Left colon (tissue), 2 donors: ENCODE data around the gene FRRS1. TPM values are rescaled to one million over a fixed set of nuclear protein-coding genes. Genes with fewer than 3 reads are reported as not detected.

Experiments
- ATAC-seq: fragments of 200-7000 bp; cut with Tn5 transposase; one replicate; pipeline ENCODE4 v1.9.1; 2020; ENCODE audit warnings: mild to moderate bottlenecking, moderate library complexity
- DNase-seq, 2 donors: peaks; one replicate each; pipeline ENCODE4 v3.0.0-alpha.2; 2020
- intact Hi-C, 2 donors: fragments of 100-400 bp; cut with DNase I in 1 of 2; cut with micrococcal nuclease in 1 of 2; formaldehyde crosslinking; loops; one replicate each; pipeline versions ENCODE4 v1.11.2 to v1.14.0; 2022; cut with DNase I, micrococcal nuclease
- total RNA-seq, 2 donors: library from RNA; stranded (reverse); fragmentation: NEBNext Ultra II Directional; extraction: Animal tissue kit (Norgen Biotek cat#: 25700); gene quantifications; one replicate each; pipeline ENCODE4 v1.2.1, GENCODE V29; 2021
- donor health status: DM: no; HTN: no; CAD: no.
- donor health status: DM: yes; HTN: yes; CAD: no.

The FRRS1 gene
- total RNA-seq, 2 donors from 2014 or later: 12.3 to 22.9 TPM

GRCh38 chr1:99663501-99663900, 102.9 kb downstream of the FRRS1 start:
- ATAC-seq (no peak), DNase-seq (no peak)
- intact Hi-C loops: no loop called here

GRCh38 chr1:99662539-99663080, 103.8 kb downstream of the FRRS1 start:
- ATAC-seq: no peak
- intact Hi-C loops: no loop called here
- peak in 1 of 2 donors; percentile 44 for DNase-seq

- intact Hi-C loops: no loop called here
- ATAC-seq (no peak), DNase-seq (no peak)
These were observed 104.7 kb downstream of the FRRS1 start for GRCh38 chr1:99661780-99662179.

- intact Hi-C loops: no loop called here
- ATAC-seq: no peak
- DNase-seq: no peak
These were observed 105.9 kb downstream of the FRRS1 start for GRCh38 chr1:99660496-99660895.

GRCh38 chr1:99659755-99660210, 106.7 kb downstream of the FRRS1 start:
- no peak for DNase-seq
- intact Hi-C loops: no loop called here
- no peak for ATAC-seq

Other genes starting within 250 kb of the FRRS1 start
- gene PALMD, start 120.5 kb downstream of the FRRS1 start, total RNA-seq: 1 to 10 TPM; 1.5 to 2.7 TPM
- gene AGL, start 83.7 kb upstream of the FRRS1 start, total RNA-seq: 10 to 100 TPM; 27.6 to 28.4 TPM
- 100 to 1,000 TPM; 180 to 192 TPM for gene SLC35A3, start 203.4 kb upstream of the FRRS1 start, total RNA-seq